HepG2 (cell line): ENCODE data around the gene GPM6B. TPM values are rescaled to one million over a fixed set of nuclear protein-coding genes. Genes with fewer than 3 reads are reported as not detected.

Source experiments
- ATAC-seq: fragments of 200-7000 bp; cut with Tn5 transposase; 3 replicates; pipeline ENCODE4 v1.9.1; 2020; ENCODE audit warnings: mild to moderate bottlenecking, moderate library complexity
- BruUV-seq: library from RNA; stranded (reverse); fragments of 400-500 nt; replicated peaks from 2 replicates; lab custom pipeline; 2021; lab: Mats Ljungman, UMichigan
- CTCF ChIA-PET: fragments of 300-600 bp; formaldehyde crosslinking; extraction: SDS; loops from one replicate; lab custom pipeline; 2021; ENCODE audit warnings: low total read pairs, inconsistent platforms, low intra/inter-chr PET ratio; lab: Yijun Ruan, JAX
- POLR2A ChIA-PET: fragments of 350-600 bp; sonication (Branson Sonifier 250); formaldehyde crosslinking; loops from one replicate; lab custom pipeline; 2020; ENCODE audit warnings: antibody characterized with exemption, inconsistent platforms; lab: Yijun Ruan, JAX
- DNase-seq: peaks from one replicate; pipeline ENCODE4 v3.0.0-alpha.2; 2015; ENCODE audit warnings: low spot score
- FAIRE-seq: peaks from 3 replicates; lab custom pipeline; 2011; peaks lifted over from hg19 to GRCh38; lab: Jason Lieb, UNC
- H2AFZ ChIP-seq: one replicate; pipeline ENCODE4 v1.6.1; 2011; ENCODE audit warnings: low read length, inconsistent platforms
- H3K27ac ChIP-seq: fragments of 300-600 bp; 3 replicates; pipeline ENCODE4 v1.8.0; 2011; ENCODE audit warnings: mixed run types, mild to moderate bottlenecking, mixed read lengths, low read length, inconsistent platforms; ENCODE audit not compliant: insufficient read depth; ENCODE audit errors: extremely low read length
- H3K27me3 ChIP-seq, 2 experiments: fragments of 200-600 bp in 1 of 2; 2 replicates in 1 of 2; 3 replicates in 1 of 2; pipeline versions ENCODE4 v1.6.0 to v1.8.0; 2011; ENCODE audit warnings: low read length in 2 of 2, mild to moderate bottlenecking in 2 of 2, moderate library complexity in 2 of 2, inconsistent platforms in 1 of 2; ENCODE audit not compliant: insufficient read depth in 2 of 2, control insufficient read depth in 1 of 2
- H3K36me3 ChIP-seq, 2 experiments: fragments of 200-600 bp in 1 of 2; replicated peaks in 1 of 2; 2 replicates in 1 of 2; 3 replicates in 1 of 2; pipeline versions ENCODE4 v1.5.1 to v1.8.0; 2011; ENCODE audit warnings: low read length in 2 of 2, inconsistent platforms in 1 of 2; ENCODE audit not compliant: insufficient read depth in 2 of 2, control insufficient read depth in 1 of 2
- H3K4me1 ChIP-seq: 2 replicates; pipeline ENCODE4 v1.5.1; 2012; ENCODE audit warnings: low read length, inconsistent platforms; ENCODE audit not compliant: insufficient read depth
- H3K4me2 ChIP-seq: 2 replicates; pipeline ENCODE4 v1.6.0; 2011; ENCODE audit warnings: low read depth, low read length, inconsistent platforms
- H3K4me3 ChIP-seq, 3 experiments: fragments of 200-600 bp in 1 of 3; sonication (generic), shearing (Covaris generic) in 1 of 3; replicated peaks in 1 of 3; 2 replicates each; pipeline ENCODE4 v1.5.1; 2011 to 2016; ENCODE audit warnings: low read length in 3 of 3, inconsistent platforms in 2 of 3, low read depth in 2 of 3, mild to moderate bottlenecking in 2 of 3, control low read depth in 1 of 3, mixed read lengths in 1 of 3; ENCODE audit not compliant: insufficient read depth in 1 of 3
- H3K79me2 ChIP-seq: one replicate; pipeline ENCODE4 v1.6.1; 2011; ENCODE audit warnings: low read length, inconsistent platforms; ENCODE audit not compliant: insufficient read depth
- H3K9ac ChIP-seq: 2 replicates; pipeline ENCODE4 v1.6.0; 2011; ENCODE audit warnings: mild to moderate bottlenecking, low read depth, low read length, inconsistent platforms; ENCODE audit not compliant: insufficient read depth
- H3K9me3 ChIP-seq: 2 replicates; pipeline ENCODE4 v1.5.1; 2012; ENCODE audit warnings: mild to moderate bottlenecking, low read length
- H4K20me1 ChIP-seq: 2 replicates; pipeline ENCODE4 v1.6.0; 2011; ENCODE audit warnings: inconsistent platforms, mild to moderate bottlenecking, low read length, moderate library complexity; ENCODE audit not compliant: insufficient read depth
- FOSL1 ChIP-seq: sonication (generic); formaldehyde crosslinking; IDR thresholded peaks from 2 replicates; pipeline ENCODE4 v1.9.0; 2021; ENCODE audit warnings: missing genetic modification reagents, borderline replicate concordance
- KDM4B ChIP-seq: sonication (generic); formaldehyde crosslinking; IDR thresholded peaks from 2 replicates; pipeline ENCODE4 v1.4.0; 2020; ENCODE audit warnings: missing genetic modification reagents
- MTF1 ChIP-seq: sonication (generic); formaldehyde crosslinking; IDR thresholded peaks from 2 replicates; pipeline ENCODE4 v1.5.0; 2020; ENCODE audit warnings: missing genetic modification reagents
- NFYB ChIP-seq: sonication (generic); formaldehyde crosslinking; IDR thresholded peaks from 2 replicates; pipeline ENCODE4 v1.4.0; 2020; ENCODE audit warnings: missing genetic modification reagents
- SRSF9 ChIP-seq: fragments of 200-400 bp; formaldehyde crosslinking; IDR thresholded peaks from 2 replicates; pipeline ENCODE4 v1.6.1; 2018; ENCODE audit warnings: borderline replicate concordance, mild to moderate bottlenecking, low read depth, low read length; ENCODE audit not compliant: insufficient read depth, poor library complexity, severe bottlenecking
- TCF7 ChIP-seq: sonication (generic); IDR thresholded peaks from 2 replicates; pipeline ENCODE4 v1.6.1; 2016; ENCODE audit warnings: antibody characterized with exemption, low read depth
- XBP1 ChIP-seq: sonication (generic); formaldehyde crosslinking; IDR thresholded peaks from 2 replicates; pipeline ENCODE4 v1.5.0; 2020; ENCODE audit warnings: missing genetic modification reagents
- ZHX1 ChIP-seq: sonication (generic); formaldehyde crosslinking; IDR thresholded peaks from 2 replicates; pipeline ENCODE4 v1.8.1; 2022; ENCODE audit warnings: low read depth, mild to moderate bottlenecking, missing genetic modification reagents
- ZKSCAN5 ChIP-seq: sonication (generic); formaldehyde crosslinking; IDR thresholded peaks from 2 replicates; pipeline ENCODE4 v1.5.1; 2020; ENCODE audit warnings: mild to moderate bottlenecking, missing genetic modification reagents
- ZSCAN9 ChIP-seq: IDR thresholded peaks from 2 replicates; pipeline ENCODE4 v1.6.1; 2016; ENCODE audit warnings: borderline replicate concordance
- WGBS: methylation state at CpG from one replicate; pipeline ENCODE4 v1.1.6; 2017; ENCODE audit warnings: low lambda C conversion rate; 5-methylcytosine and 5-hydroxymethylcytosine counted together
- in situ Hi-C: cut with HindIII; loops from 2 replicates; pipeline ENCODE4 v1.10.0; 2017; ENCODE audit warnings: low pct_unique_long_range_greater_than_20kb; ENCODE audit not compliant: extremely low pct_ligation_motif_present
- intact Hi-C: fragments of 100-400 bp; cut with micrococcal nuclease; formaldehyde crosslinking; loops from one replicate; pipeline ENCODE4 v1.10.0; 2022; ENCODE audit not compliant: unreplicated experiment
- polyA plus RNA-seq, 8 experiments: library from polyadenylated mRNA; depleted of rRNA in 3 of 8; stranded (reverse) in 7 of 8; unstranded in 1 of 8; fragments of >200 nt; fragmentation: Illumina TruSeq in 4 of 8; extraction: Trizol in 4 of 8; gene quantifications; 2 replicates each; pipeline versions ENCODE4 v1.2.1 to v1.2.3, GENCODE V29; 2011 to 2016; ENCODE audit warnings: low read depth in 4 of 8, missing spikeins in 1 of 8, mixed read lengths in 1 of 8; ENCODE audit not compliant: insufficient read depth in 1 of 8
- total RNA-seq, 5 experiments: library from RNA; depleted of rRNA; stranded (reverse); fragments of >200 nt; fragmentation: Illumina TruSeq; extraction: Trizol; gene quantifications; 2 replicates each; pipeline ENCODE4 v1.2.3, GENCODE V29; 2016; ENCODE audit warnings: low read depth in 1 of 5
- TF ChIP-seq, protein P1 (sequence below): sonication (generic); formaldehyde crosslinking; IDR thresholded peaks from 2 replicates; pipeline ENCODE4 v1.4.0; 2020; ENCODE audit warnings: missing genetic modification reagents
- TF ChIP-seq, protein P2 (sequence below): sonication (generic); formaldehyde crosslinking; IDR thresholded peaks from 2 replicates; pipeline ENCODE4 v1.5.0; 2020; ENCODE audit warnings: mild to moderate bottlenecking, missing genetic modification reagents, borderline replicate concordance

The GPM6B gene
- total and polyA plus RNA-seq, 2 of the 13 experiments (the other 11 are each of a cell fraction or from before 2014, with no cell fraction given), result not detected

- TF ChIP-seq TCF7 (no peak), FOSL1 (CRISPR knock-in tag) (no peak), SRSF9 (no peak)
- TF ChIP-seq, all 625 proteins: peak for 0
- Histone ChIP-seq H2AFZ (no peak overlapping the region), H3K27me3 (no peaks in the 10 kb centered on the region), H3K4me3 (no peak overlapping the region), H3K4me2 (no peak overlapping the region), H4K20me1 (no peaks in the 10 kb centered on the region), H3K79me2 (no peaks in the 10 kb centered on the region), H3K9ac (no peak overlapping the region), H3K36me3 (no peaks in the 10 kb centered on the region), H3K4me1 (no peaks in the 10 kb centered on the region), H3K9me3 (no peaks in the 10 kb centered on the region), H3K27ac (no peak overlapping the region)
- ATAC-seq (no peak), DNase-seq (no peak), FAIRE-seq (no peak)
- ChIA-PET CTCF (no interaction called here), POLR2A (no interaction called here)
- intact Hi-C loops, result no loop called here
- BruUV-seq, result no TSS peak
- WGBS, result 8% methylated on average over 2 of the region's 3 CpGs
- in situ Hi-C loops, result no loop called here
Observed at GRCh38 chrX:13863324-13863723, 46.4 kb upstream of the GPM6B start.

DNA sequence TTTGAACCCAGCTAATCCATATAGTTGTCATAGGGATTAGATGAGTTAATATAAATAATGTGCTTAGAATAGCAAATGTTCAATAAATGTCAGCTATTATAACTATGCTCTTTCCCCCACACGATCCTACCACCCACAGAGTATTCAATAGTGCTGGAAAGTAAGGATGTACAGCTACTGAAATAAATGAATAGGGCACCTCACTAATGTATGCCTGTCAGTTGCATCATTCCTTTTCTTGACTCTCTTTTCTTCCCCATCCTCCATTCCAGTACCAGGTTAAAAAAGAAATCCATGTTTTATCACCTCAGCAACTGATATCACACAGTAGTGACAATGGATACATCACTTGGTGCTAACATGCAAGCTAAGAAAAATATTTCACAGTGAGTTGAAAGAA lies 42.8 kb upstream of the GPM6B start:
- Histone ChIP-seq H3K79me2 (no peaks in the 10 kb centered on the region), H2AFZ (no peak overlapping the region), H3K36me3 (no peaks in the 10 kb centered on the region), H3K4me3 (no peak overlapping the region), H3K4me2 (no peak overlapping the region), H3K9ac (no peak overlapping the region), H3K4me1 (no peaks in the 10 kb centered on the region), H3K27me3 (no peaks in the 10 kb centered on the region), H3K9me3 (no peaks in the 10 kb centered on the region), H3K27ac (no peak overlapping the region), H4K20me1 (no peaks in the 10 kb centered on the region)
- WGBS, result 0% methylated on average over 1 of the region's 1 CpG
- no TSS peak for BruUV-seq
- DNase-seq (no peak), ATAC-seq (no peak), FAIRE-seq (no peak)
- intact Hi-C loops (no loop called here), in situ Hi-C loops (no loop called here)
- POLR2A ChIA-PET, result no interaction called here
- CTCF ChIA-PET, result no interaction called here
- TF ChIP-seq ZSCAN9 (no peak), ZKSCAN5 (no peak), MTF1 (no peak), ZHX1 (CRISPR knock-in tag) (no peak), KDM4B (CRISPR knock-in tag) (no peak), NFYB (CRISPR knock-in tag) (no peak), XBP1 (CRISPR knock-in tag) (no peak)
- TF ChIP-seq, protein P1, sequence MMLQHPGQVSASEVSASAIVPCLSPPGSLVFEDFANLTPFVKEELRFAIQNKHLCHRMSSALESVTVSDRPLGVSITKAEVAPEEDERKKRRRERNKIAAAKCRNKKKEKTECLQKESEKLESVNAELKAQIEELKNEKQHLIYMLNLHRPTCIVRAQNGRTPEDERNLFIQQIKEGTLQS, result no peak
- TF ChIP-seq, protein P2, sequence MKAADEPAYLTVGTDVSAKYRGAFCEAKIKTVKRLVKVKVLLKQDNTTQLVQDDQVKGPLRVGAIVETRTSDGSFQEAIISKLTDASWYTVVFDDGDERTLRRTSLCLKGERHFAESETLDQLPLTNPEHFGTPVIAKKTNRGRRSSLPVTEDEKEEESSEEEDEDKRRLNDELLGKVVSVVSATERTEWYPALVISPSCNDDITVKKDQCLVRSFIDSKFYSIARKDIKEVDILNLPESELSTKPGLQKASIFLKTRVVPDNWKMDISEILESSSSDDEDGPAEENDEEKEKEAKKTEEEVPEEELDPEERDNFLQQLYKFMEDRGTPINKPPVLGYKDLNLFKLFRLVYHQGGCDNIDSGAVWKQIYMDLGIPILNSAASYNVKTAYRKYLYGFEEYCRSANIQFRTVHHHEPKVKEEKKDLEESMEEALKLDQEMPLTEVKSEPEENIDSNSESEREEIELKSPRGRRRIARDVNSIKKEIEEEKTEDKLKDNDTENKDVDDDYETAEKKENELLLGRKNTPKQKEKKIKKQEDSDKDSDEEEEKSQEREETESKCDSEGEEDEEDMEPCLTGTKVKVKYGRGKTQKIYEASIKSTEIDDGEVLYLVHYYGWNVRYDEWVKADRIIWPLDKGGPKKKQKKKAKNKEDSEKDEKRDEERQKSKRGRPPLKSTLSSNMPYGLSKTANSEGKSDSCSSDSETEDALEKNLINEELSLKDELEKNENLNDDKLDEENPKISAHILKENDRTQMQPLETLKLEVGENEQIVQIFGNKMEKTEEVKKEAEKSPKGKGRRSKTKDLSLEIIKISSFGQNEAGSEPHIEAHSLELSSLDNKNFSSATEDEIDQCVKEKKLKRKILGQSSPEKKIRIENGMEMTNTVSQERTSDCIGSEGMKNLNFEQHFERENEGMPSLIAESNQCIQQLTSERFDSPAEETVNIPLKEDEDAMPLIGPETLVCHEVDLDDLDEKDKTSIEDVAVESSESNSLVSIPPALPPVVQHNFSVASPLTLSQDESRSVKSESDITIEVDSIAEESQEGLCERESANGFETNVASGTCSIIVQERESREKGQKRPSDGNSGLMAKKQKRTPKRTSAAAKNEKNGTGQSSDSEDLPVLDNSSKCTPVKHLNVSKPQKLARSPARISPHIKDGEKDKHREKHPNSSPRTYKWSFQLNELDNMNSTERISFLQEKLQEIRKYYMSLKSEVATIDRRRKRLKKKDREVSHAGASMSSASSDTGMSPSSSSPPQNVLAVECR (CRISPR knock-in tag), result no peak
